K562 (cell line): ENCODE measurements around the gene SMYD1. TPM values are rescaled to one million over a fixed set of nuclear protein-coding genes. Genes with fewer than 3 reads are reported as not detected.

ENCODE experiments used
- ATAC-seq: fragments of 200-7000 bp; cut with Tn5 transposase; 3 replicates; pipeline ENCODE4 v1.9.1; 2020; ENCODE audit warnings: moderate library complexity
- BruUV-seq: library from RNA; stranded (reverse); fragments of 400-500 nt; replicated peaks from 2 replicates; lab custom pipeline; 2021; lab: Mats Ljungman, UMichigan
- CTCF ChIA-PET: fragments of 300-600 bp; formaldehyde crosslinking; extraction: SDS; loops from one replicate; lab custom pipeline; 2021; ENCODE audit warnings: low intra/inter-chr PET ratio; lab: Yijun Ruan, JAX
- POLR2A ChIA-PET: fragments of 300-600, 350-650 bp; sonication (Branson Sonifier 250); formaldehyde crosslinking; extraction: SDS; loops from one replicate; lab custom pipeline; 2021; ENCODE audit warnings: antibody characterized with exemption, inconsistent platforms; lab: Yijun Ruan, JAX
- DNase-seq, 4 experiments: peaks; one replicate each; pipeline versions ENCODE4 v3.0.0 to v3.0.0-alpha.2; 2011 to 2018; ENCODE audit warnings: low spot score in 3 of 4, mixed read lengths in 3 of 4; ENCODE audit errors: extremely low read depth in 1 of 4
- FAIRE-seq: peaks from 2 replicates; lab custom pipeline; 2011; peaks lifted over from hg19 to GRCh38; lab: Jason Lieb, UNC
- H2AFZ ChIP-seq: 2 replicates; pipeline ENCODE4 v1.6.0; 2011; ENCODE audit warnings: low read depth, low read length, control low read depth, inconsistent platforms
- H3K27ac ChIP-seq: fragments of 200-600 bp; 3 replicates; pipeline ENCODE4 v1.8.0; 2011; ENCODE audit warnings: low read depth, mild to moderate bottlenecking, control low read depth, inconsistent platforms, low read length, moderate library complexity, mixed read lengths; ENCODE audit errors: extremely low read depth
- H3K27me3 ChIP-seq, 2 experiments: fragments of 300-600 bp in 1 of 2; 2 replicates in 1 of 2; 3 replicates in 1 of 2; pipeline versions ENCODE4 v1.6.0 to v1.8.0; 2011; ENCODE audit warnings: inconsistent platforms in 2 of 2, low read length in 2 of 2, mild to moderate bottlenecking in 1 of 2, mixed read lengths in 1 of 2, moderate library complexity in 1 of 2; ENCODE audit not compliant: control insufficient read depth in 2 of 2, insufficient read depth in 2 of 2
- H3K36me3 ChIP-seq: fragments of 300-600 bp; 3 replicates; pipeline ENCODE4 v1.8.0; 2011; ENCODE audit warnings: mild to moderate bottlenecking, low read length, inconsistent platforms; ENCODE audit not compliant: control insufficient read depth, insufficient read depth
- H3K4me1 ChIP-seq, 2 experiments: fragments of 200-600 bp in 1 of 2; replicated peaks in 1 of 2; 2 replicates in 1 of 2; 3 replicates in 1 of 2; pipeline versions ENCODE4 v1.5.1 to v1.8.0; 2011; ENCODE audit warnings: inconsistent platforms in 2 of 2, low read length in 2 of 2, mild to moderate bottlenecking in 1 of 2, mixed read lengths in 1 of 2, moderate library complexity in 1 of 2; ENCODE audit not compliant: control insufficient read depth in 2 of 2, insufficient read depth in 2 of 2
- H3K4me2 ChIP-seq: 2 replicates; pipeline ENCODE4 v1.6.1; 2011; ENCODE audit warnings: low read length, control low read depth, inconsistent platforms, mixed read lengths; ENCODE audit not compliant: insufficient read depth
- H3K4me3 ChIP-seq: fragments of 200-600 bp; sonication (generic), shearing (Covaris generic); 2 replicates; pipeline ENCODE4 v1.5.1; 2016; ENCODE audit warnings: control low read depth, inconsistent platforms
- H3K79me2 ChIP-seq: fragments of 200-600 bp; 3 replicates; pipeline ENCODE4 v1.8.0; 2011; ENCODE audit warnings: low read length, inconsistent platforms; ENCODE audit not compliant: control insufficient read depth, insufficient read depth
- H3K9ac ChIP-seq, 2 experiments: 2 replicates each; pipeline versions ENCODE4 v1.6.0 to v1.6.1; 2011; ENCODE audit warnings: low read depth in 2 of 2, low read length in 2 of 2, control low read depth in 1 of 2, inconsistent platforms in 1 of 2, mild to moderate bottlenecking in 1 of 2, mixed read lengths in 1 of 2; ENCODE audit not compliant: insufficient read depth in 1 of 2
- H3K9me1 ChIP-seq: one replicate; pipeline ENCODE4 v1.6.0; 2011; ENCODE audit warnings: inconsistent platforms, mild to moderate bottlenecking, low read length, moderate library complexity; ENCODE audit not compliant: control insufficient read depth, insufficient read depth
- H3K9me3 ChIP-seq: replicated peaks from 2 replicates; pipeline ENCODE4 v1.5.1; 2011; ENCODE audit warnings: low read depth, low read length, inconsistent platforms; ENCODE audit not compliant: control insufficient read depth, insufficient read depth
- H4K20me1 ChIP-seq: replicated peaks from 2 replicates; pipeline ENCODE4 v1.6.1; 2011; ENCODE audit warnings: low read length, inconsistent platforms, mixed read lengths; ENCODE audit not compliant: control insufficient read depth, insufficient read depth
- CEBPB ChIP-seq: fragments of 450-650 bp; IDR thresholded peaks from 2 replicates; pipeline ENCODE4 v1.6.1; 2016; ENCODE audit warnings: missing genetic modification characterization, missing compliant biosample characterization
- ESRRA ChIP-seq: fragments of 450-650 bp; IDR thresholded peaks from 2 replicates; pipeline ENCODE4 v1.6.1; 2014; ENCODE audit warnings: low read depth, mild to moderate bottlenecking, moderate library complexity, borderline replicate concordance
- JUND ChIP-seq, 2 experiments: IDR thresholded peaks; 2 replicates in 1 of 2; 3 replicates in 1 of 2; pipeline ENCODE4 v1.6.1; 2011; ENCODE audit warnings: borderline replicate concordance in 2 of 2, low read depth in 2 of 2, low read length in 2 of 2, improper control_type of control experiment in 1 of 2, missing biosample characterization in 1 of 2, missing genetic modification characterization in 1 of 2, missing genetic modification reagents in 1 of 2
- WGBS: fragments of 100-300 bp; shearing (Covaris generic); methylation state at CpG from one replicate; pipeline ENCODE4 v1.1.6; 2016; ENCODE audit warnings: low coverage, mixed read lengths; ENCODE audit not compliant: insufficient coverage; ENCODE audit errors: missing lambda C conversion rate; 5-methylcytosine and 5-hydroxymethylcytosine counted together
- in situ Hi-C: fragments of 300-500 bp; cut with MboI; formaldehyde crosslinking; loops from 4 replicates; pipeline ENCODE4 v1.15.0; 2018; ENCODE audit warnings: inconsistent platforms, mixed read lengths
- intact Hi-C: fragments of 100-400 bp; cut with micrococcal nuclease; formaldehyde crosslinking; loops from 2 replicates; pipeline ENCODE4 v1.14.2; 2022
- polyA plus RNA-seq, 8 experiments: library from polyadenylated mRNA; depleted of rRNA in 4 of 8; stranded (reverse) in 5 of 8; unstranded in 3 of 8; fragments of >200 nt; fragmentation: Nextera tagmentation in 2 of 8; fragmentation: Illumina TruSeq in 1 of 8; extraction: Ambion mirVana in 2 of 8; extraction: Trizol in 1 of 8; gene quantifications; 2 replicates each; pipeline versions ENCODE4 v1.2.1 to v1.2.3, GENCODE V29; 2011 to 2014; ENCODE audit warnings: inconsistent platforms in 1 of 8, missing spikeins in 1 of 8
- total RNA-seq, 7 experiments: library from RNA; depleted of rRNA in 6 of 7; stranded (reverse); fragments of >200 nt in 6 of 7; fragmentation: Illumina TruSeq in 2 of 7; extraction: Trizol in 2 of 7; gene quantifications; 2 replicates each; pipeline versions ENCODE4 v1.2.1 to v1.2.3, GENCODE V29; 2011 to 2021; ENCODE audit warnings: low replicate concordance in 1 of 7
- TF ChIP-seq, protein P1 (sequence below): fragments of 450-650 bp; formaldehyde crosslinking; IDR thresholded peaks from 2 replicates; pipeline ENCODE4 v1.4.0; 2020; ENCODE audit warnings: mild to moderate bottlenecking, moderate library complexity
- TF ChIP-seq, protein P2 (sequence below): sonication (generic); formaldehyde crosslinking; IDR thresholded peaks from 2 replicates; pipeline ENCODE4 v1.8.1; 2023; ENCODE audit warnings: mild to moderate bottlenecking, missing genetic modification reagents
- TF ChIP-seq, protein P3 (sequence below): fragments of 250-450 bp; sonication (Bioruptor Pico); IDR thresholded peaks from 2 replicates; pipeline ENCODE4 v1.6.1; 2021; ENCODE audit warnings: mild to moderate bottlenecking

Gene SMYD1
- total and polyA plus RNA-seq, 9 of the 15 experiments (the other 6 are each of a cell fraction or from before 2014, with no cell fraction given), result not detected

DNA sequence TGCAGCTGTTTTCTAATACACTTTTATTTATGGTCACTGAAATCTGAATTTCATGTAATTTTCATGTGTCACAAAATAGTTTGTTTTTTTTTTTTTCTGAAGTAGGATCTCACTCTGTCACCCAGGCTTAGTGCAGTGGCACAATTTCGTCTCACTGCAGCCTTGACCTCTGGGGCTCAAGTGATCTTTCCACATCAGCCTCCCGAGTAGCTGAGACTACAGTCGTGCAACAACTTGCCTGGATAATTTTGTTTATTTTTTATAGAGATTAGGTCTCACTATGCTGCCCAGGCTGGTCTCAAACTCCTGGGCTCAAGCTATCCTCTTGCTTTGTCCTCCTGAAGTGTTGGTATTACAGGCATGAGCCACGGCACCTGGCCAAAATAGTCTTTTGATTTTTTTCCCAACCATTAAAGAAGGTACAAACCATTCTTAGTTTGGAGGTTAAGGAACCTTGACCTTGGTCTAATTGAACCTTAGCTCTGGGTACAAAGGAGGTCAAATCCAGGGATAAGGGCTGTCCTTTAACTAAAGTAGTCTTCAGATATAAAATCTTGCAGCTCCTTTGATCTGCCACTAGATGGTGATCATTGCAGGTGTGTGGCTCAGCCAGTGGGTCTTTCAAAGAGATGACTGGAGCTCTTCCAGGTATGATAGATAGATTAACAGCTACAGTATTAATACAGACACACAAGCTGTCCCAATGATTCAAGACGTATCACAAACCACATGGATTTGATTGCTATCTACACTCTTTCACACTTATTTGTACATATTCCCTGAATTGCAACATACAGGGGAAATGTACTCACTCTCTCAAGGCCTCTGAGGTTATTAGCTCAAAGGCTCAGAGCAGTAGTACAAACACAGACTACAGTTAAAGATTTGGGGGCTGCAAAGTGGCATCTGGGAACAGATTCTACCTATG, 7.4 kb upstream of the SMYD1 start (continued):
- peak; percentile 15; the same call in 1 of the 2 replicates for TF ChIP-seq ESRRA
- TF ChIP-seq, protein P1, sequence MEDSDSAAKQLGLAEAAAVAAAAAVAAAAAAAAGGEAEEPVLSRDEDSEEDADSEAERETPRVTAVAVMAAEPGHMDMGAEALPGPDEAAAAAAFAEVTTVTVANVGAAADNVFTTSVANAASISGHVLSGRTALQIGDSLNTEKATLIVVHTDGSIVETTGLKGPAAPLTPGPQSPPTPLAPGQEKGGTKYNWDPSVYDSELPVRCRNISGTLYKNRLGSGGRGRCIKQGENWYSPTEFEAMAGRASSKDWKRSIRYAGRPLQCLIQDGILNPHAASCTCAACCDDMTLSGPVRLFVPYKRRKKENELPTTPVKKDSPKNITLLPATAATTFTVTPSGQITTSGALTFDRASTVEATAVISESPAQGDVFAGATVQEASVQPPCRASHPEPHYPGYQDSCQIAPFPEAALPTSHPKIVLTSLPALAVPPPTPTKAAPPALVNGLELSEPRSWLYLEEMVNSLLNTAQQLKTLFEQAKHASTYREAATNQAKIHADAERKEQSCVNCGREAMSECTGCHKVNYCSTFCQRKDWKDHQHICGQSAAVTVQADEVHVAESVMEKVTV (CRISPR knock-in tag), result peak; percentile 64
- peak; percentile 17; the same call in 1 of the 2 replicates for TF ChIP-seq JUND (IDR thresholded peaks at IDR 0.05; ENCODE audit: borderline replicate concordance, low read depth, low read length)
- TF ChIP-seq JUND (tag; IDR thresholded peaks at IDR 0.05; ENCODE audit: borderline replicate concordance, low read depth, low read length), result no peak
- TF ChIP-seq, protein P2, sequence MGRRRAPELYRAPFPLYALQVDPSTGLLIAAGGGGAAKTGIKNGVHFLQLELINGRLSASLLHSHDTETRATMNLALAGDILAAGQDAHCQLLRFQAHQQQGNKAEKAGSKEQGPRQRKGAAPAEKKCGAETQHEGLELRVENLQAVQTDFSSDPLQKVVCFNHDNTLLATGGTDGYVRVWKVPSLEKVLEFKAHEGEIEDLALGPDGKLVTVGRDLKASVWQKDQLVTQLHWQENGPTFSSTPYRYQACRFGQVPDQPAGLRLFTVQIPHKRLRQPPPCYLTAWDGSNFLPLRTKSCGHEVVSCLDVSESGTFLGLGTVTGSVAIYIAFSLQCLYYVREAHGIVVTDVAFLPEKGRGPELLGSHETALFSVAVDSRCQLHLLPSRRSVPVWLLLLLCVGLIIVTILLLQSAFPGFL, result no peak

DNA sequence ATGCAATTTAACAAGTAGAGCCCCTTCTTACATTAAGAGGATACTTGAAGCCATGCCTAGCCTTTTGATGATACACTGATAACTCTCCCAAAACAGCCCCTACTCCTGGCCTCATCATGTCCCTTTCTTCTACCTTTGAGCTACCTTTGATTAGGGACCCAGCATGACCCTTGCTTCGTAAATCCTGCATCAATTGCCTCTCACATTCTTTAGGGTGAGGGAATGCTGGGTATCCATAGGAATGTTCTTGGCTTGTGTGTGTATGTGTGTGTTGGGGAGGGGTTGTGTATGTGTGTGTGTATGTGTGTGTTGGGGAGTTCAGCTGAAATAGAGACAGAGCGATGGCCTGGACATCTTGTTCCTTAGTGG, 6.7 kb upstream of the SMYD1 start:
- no peaks in the 10 kb centered on the region for H4K20me1 ChIP-seq
- POLR2A ChIA-PET, result interaction anchor here (0.9 to 2.1 kb wide), 5 partner anchors 8 to 45 kb away, joined by 3 to 8 read pairs (median 4); partner anchors contain the start of gene RNU2-63P
- no peak overlapping the region; the same call in 1 of the 2 replicates for H3K4me2 ChIP-seq
- H3K4me1 ChIP-seq, result peaks cover 27 to 54% of the 10 kb centered on the region in 2 experiments
- 33% methylated on average over 2 of the region's 2 CpGs for WGBS
- H3K36me3 ChIP-seq, result no peaks in the 10 kb centered on the region
- peaks cover 3% of the 10 kb centered on the region; the same call in 2 of the 3 replicates for H3K79me2 ChIP-seq
- CTCF ChIA-PET, result interaction anchor here (1.9 kb wide), 1 partner anchor 99 kb away, joined by 12 read pairs; no protein-coding TSS in a partner anchor
- FAIRE-seq (no peak), DNase-seq (no peak), ATAC-seq (no peak)
- TF ChIP-seq CEBPB (tag), result 0 out of 2 replicates have a peak, but pooled peaks have one; percentile 10
- TF ChIP-seq, protein P3, sequence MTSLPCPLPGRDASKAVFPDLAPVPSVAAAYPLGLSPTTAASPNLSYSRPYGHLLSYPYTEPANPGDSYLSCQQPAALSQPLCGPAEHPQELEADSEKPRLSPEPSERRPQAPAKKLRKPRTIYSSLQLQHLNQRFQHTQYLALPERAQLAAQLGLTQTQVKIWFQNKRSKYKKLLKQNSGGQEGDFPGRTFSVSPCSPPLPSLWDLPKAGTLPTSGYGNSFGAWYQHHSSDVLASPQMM (CRISPR knock-in tag), result no peak
- H3K4me3 ChIP-seq, result no peak overlapping the region
- no peaks in the 10 kb centered on the region for H3K27me3 ChIP-seq
- no peaks in the 10 kb centered on the region for H3K9me1 ChIP-seq
- H3K9ac ChIP-seq, result no peak overlapping the region
- no peak overlapping the region for H2AFZ ChIP-seq
- in situ Hi-C loops (no loop called here), intact Hi-C loops (loop anchor here (2.0 to 5.0 kb wide), 2 partner anchors 98 to 126 kb away; no protein-coding TSS in a partner anchor)
- no peaks in the 10 kb centered on the region for H3K9me3 ChIP-seq
- BruUV-seq, result no TSS peak
- H3K27ac ChIP-seq, result no peak overlapping the region
